MCF 10A (cell line): ENCODE measurements around the gene GPR137B. TPM values are rescaled to one million over a fixed set of nuclear protein-coding genes. Genes with fewer than 3 reads are reported as not detected.

ENCODE experiments used
- BruUV-seq: library from RNA; stranded (reverse); fragments of 400-500 nt; replicated peaks from 2 replicates; lab custom pipeline; 2021; lab: Mats Ljungman, UMichigan
- CTCF ChIA-PET: fragments of 300-600 bp; sonication (Branson Sonifier 250); formaldehyde crosslinking; extraction: SDS; loops from one replicate; lab custom pipeline; 2021; ENCODE audit warnings: antibody characterized with exemption, inconsistent platforms; lab: Yijun Ruan, JAX
- POLR2A ChIA-PET: fragments of 300-600, 350-650 bp; sonication (Branson Sonifier 250); formaldehyde crosslinking; extraction: SDS; loops from one replicate; lab custom pipeline; 2020; ENCODE audit warnings: antibody characterized with exemption, inconsistent platforms; lab: Yijun Ruan, JAX
- DNase-seq: peaks from one replicate; pipeline ENCODE4 v3.0.0-alpha.2; 2018; ENCODE audit not compliant: unreplicated experiment
- H3K27ac Mint-ChIP-seq: one replicate; pipeline ENCODE4 v1.8.0; 2022; ENCODE audit warnings: mild to moderate bottlenecking, low read depth, mixed read lengths; ENCODE audit not compliant: unreplicated experiment
- H3K27me3 Mint-ChIP-seq: one replicate; pipeline ENCODE4 v1.8.0; 2022; ENCODE audit warnings: mixed read lengths; ENCODE audit not compliant: insufficient read depth, unreplicated experiment
- H3K36me3 Mint-ChIP-seq: one replicate; pipeline ENCODE4 v1.8.0; 2022; ENCODE audit warnings: mild to moderate bottlenecking, moderate library complexity, mixed read lengths; ENCODE audit not compliant: insufficient read depth, unreplicated experiment
- H3K4me1 Mint-ChIP-seq: one replicate; pipeline ENCODE4 v1.8.0; 2022; ENCODE audit warnings: mixed read lengths; ENCODE audit not compliant: insufficient read depth, unreplicated experiment
- H3K4me3 Mint-ChIP-seq: one replicate; pipeline ENCODE4 v1.8.0; 2022; ENCODE audit warnings: mild to moderate bottlenecking, moderate library complexity, mixed read lengths; ENCODE audit not compliant: unreplicated experiment
- H3K9me3 Mint-ChIP-seq: one replicate; pipeline ENCODE4 v1.8.0; 2022; ENCODE audit warnings: mixed read lengths; ENCODE audit not compliant: unreplicated experiment
- intact Hi-C: fragments of 100-400 bp; cut with micrococcal nuclease; formaldehyde crosslinking; loops from 2 replicates; pipeline ENCODE4 v1.14.1; 2022
- total RNA-seq: library from RNA; stranded (reverse); gene quantifications from 2 replicates; pipeline ENCODE4 v1.2.3, GENCODE V29; 2022
- TF ChIP-seq, protein P1 (sequence below): fragments of 200-600 bp; IDR thresholded peaks from one replicate; pipeline ENCODE4 v1.8.0; 2022; ENCODE audit warnings: antibody characterized with exemption, mild to moderate bottlenecking; ENCODE audit not compliant: unreplicated experiment

GPR137B gene
- total RNA-seq, 1 experiment from 2014 or later, result 8.4 TPM

DNA sequence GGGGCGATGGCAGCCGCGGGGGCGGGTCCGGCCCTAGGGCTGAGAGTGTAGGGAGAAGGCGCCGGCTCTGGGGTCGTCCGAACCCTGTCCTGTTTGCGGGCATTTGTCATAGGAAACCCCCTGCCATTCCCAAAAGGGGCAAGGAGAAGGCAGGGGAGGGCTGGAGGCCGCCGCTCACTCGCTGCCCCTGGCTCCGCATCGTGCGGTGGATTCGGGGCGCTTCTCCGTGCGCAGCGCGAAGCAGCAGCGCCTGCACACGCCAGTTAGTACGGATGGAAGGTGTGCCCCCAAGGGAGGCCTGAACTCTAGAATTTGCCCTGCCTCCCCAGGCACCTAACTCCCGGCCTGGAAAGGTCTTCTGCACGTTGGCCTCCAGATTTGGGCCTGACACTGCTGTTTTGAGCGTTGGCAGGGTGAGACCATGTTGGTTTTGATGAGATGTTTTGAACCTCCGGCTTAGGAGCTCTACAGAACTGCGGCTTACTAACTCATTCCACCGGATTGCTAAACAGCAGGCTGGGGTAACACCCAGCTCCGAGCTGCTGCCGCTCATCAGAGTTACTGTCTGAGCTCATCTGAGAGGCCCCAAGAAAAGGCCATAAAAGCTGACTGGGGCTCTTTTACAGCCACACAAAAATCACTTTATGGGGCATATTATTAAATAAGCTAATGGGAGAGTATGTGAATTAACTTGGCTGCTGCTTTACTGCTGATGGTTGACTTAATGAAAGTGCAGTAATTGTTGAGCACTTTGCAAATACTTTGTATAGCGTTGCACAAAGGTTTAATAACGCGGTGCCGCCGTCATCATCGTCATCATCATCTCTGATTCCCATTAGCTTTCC is 987 bp downstream of the GPR137B start:
- Mint-ChIP-seq H3K9me3 (no peaks in the 10 kb centered on the region), H3K36me3 (no peaks in the 10 kb centered on the region), H3K4me1 (peaks cover 19% of the 10 kb centered on the region), H3K27ac (peak overlapping the region; percentile 10), H3K27me3 (peaks cover 34% of the 10 kb centered on the region), H3K4me3 (peak overlapping the region; percentile 77)
- TF ChIP-seq, protein P1, sequence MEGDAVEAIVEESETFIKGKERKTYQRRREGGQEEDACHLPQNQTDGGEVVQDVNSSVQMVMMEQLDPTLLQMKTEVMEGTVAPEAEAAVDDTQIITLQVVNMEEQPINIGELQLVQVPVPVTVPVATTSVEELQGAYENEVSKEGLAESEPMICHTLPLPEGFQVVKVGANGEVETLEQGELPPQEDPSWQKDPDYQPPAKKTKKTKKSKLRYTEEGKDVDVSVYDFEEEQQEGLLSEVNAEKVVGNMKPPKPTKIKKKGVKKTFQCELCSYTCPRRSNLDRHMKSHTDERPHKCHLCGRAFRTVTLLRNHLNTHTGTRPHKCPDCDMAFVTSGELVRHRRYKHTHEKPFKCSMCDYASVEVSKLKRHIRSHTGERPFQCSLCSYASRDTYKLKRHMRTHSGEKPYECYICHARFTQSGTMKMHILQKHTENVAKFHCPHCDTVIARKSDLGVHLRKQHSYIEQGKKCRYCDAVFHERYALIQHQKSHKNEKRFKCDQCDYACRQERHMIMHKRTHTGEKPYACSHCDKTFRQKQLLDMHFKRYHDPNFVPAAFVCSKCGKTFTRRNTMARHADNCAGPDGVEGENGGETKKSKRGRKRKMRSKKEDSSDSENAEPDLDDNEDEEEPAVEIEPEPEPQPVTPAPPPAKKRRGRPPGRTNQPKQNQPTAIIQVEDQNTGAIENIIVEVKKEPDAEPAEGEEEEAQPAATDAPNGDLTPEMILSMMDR, result no peak
- DNase-seq, result peak; percentile 62
- BruUV-seq, result TSS peak; percentile 28
- POLR2A ChIA-PET, result interaction anchor here (0.6 to 2.4 kb wide), 13 partner anchors 8 to 652 kb away, joined by 3 to 8 read pairs (median 3); partner anchors contain the start of genes EDARADD, ERO1B, LGALS8 and MTR
- CTCF ChIA-PET, result interaction anchor here (0.6 to 1.7 kb wide), 8 partner anchors 13 to 736 kb away, joined by 3 to 6 read pairs (median 4); no protein-coding TSS in a partner anchor
- intact Hi-C loops, result loop anchor here (2.0 kb wide), 1 partner anchor 137 kb away; the partner anchor contains the start of gene ERO1B

DNA sequence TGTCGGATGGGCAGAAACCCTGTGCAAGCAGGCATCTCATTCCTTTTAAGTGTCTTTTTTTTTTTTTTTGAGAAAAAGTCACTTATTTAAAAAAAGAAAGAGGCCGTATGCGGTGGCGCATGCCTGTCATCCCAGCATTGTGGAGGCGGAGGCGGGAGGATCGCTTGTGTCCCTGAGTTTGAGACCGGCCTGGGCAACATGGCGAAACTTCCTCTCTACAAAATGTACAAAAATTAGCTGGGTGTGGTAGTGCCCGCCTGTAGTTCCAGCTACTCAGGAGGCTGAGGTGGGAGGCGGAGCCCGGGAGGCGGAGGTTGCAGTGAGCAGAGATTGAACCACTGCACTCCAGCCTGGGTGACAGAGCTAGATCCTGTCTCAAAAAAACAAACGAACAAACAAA is 1.7 kb downstream of the GPR137B start:
- intact Hi-C loops, result no loop called here
- ChIA-PET CTCF (interaction anchor here (0.6 to 1.7 kb wide), 6 partner anchors 12 to 452 kb away, joined by 3 to 6 read pairs (median 4); no protein-coding TSS in a partner anchor), POLR2A (interaction anchor here (0.6 to 2.4 kb wide), 9 partner anchors 10 to 380 kb away, joined by 3 to 8 read pairs (median 3); partner anchors contain the start of genes EDARADD, ERO1B and LGALS8)
- TF ChIP-seq, protein P1, result no peak
- no peak for DNase-seq
- Mint-ChIP-seq H3K4me1 (peaks cover 19% of the 10 kb centered on the region), H3K4me3 (peak overlapping the region; percentile 77), H3K36me3 (no peaks in the 10 kb centered on the region), H3K27ac (no peak overlapping the region), H3K27me3 (peaks cover 27% of the 10 kb centered on the region), H3K9me3 (no peaks in the 10 kb centered on the region)
- BruUV-seq, result no TSS peak

GRCh38 chr1:236144446-236145150 is 2.3 kb downstream of the GPR137B start:
- TF ChIP-seq, protein P1, result no peak
- peaks cover 21% of the 10 kb centered on the region for H3K27me3 Mint-ChIP-seq
- H3K9me3 Mint-ChIP-seq, result no peaks in the 10 kb centered on the region
- no peak for DNase-seq
- ChIA-PET CTCF (interaction anchor here (0.6 to 1.7 kb wide), 5 partner anchors 11 to 464 kb away, joined by 3 to 5 read pairs (median 4); no protein-coding TSS in a partner anchor), POLR2A (interaction anchor here (0.6 to 2.4 kb wide), 5 partner anchors 10 to 390 kb away, joined by 3 to 8 read pairs (median 3); partner anchors contain the start of genes ERO1B and LGALS8)
- H3K36me3 Mint-ChIP-seq, result no peaks in the 10 kb centered on the region
- H3K4me1 Mint-ChIP-seq, result peaks cover 23% of the 10 kb centered on the region
- BruUV-seq, result no TSS peak
- no peak overlapping the region for H3K4me3 Mint-ChIP-seq
- intact Hi-C loops, result no loop called here
- H3K27ac Mint-ChIP-seq, result no peak overlapping the region
